ENCODE measurements around the gene TNF. TPM values are rescaled to one million over a fixed set of nuclear protein-coding genes. Genes with fewer than 3 reads are reported as not detected.

TNF gene
- total and polyA plus RNA-seq, 2 of the 13 experiments (the other 11 are each of a cell fraction or from before 2014, with no cell fraction given): not detected

GRCh38 chr6:31619805-31620585 lies 44.6 kb downstream of the TNF start (continued):
- TF ChIP-seq THAP7 (CRISPR knock-in tag; IDR thresholded peaks at IDR 0.05) (peak; percentile 65; the same call in 1 of the 2 replicates), KAT2B (IDR thresholded peaks at IDR 0.05; ENCODE audit: borderline replicate concordance, low read depth, low read length) (no peak)

- Histone ChIP-seq H3K27ac (ENCODE audit: extremely low read length, insufficient read depth, low read length) (peak within 1 kb of the TSS; percentile 98), H3K36me3 (replicated peaks in 1 of 2; ENCODE audit: control insufficient read depth in 1 of 2, insufficient read depth in 2 of 2, low read length in 2 of 2) (peaks cover 23 to 33% of the 10 kb centered on the region in 2 experiments), H3K27me3 (ENCODE audit: control insufficient read depth in 1 of 2, insufficient read depth in 2 of 2, low read length in 2 of 2) (no peaks in the 10 kb centered on the region; a peak in 1 of 5 replicates), H3K9me3 (ENCODE audit: low read length) (no peaks in the 10 kb centered on the region), H3K79me2 (ENCODE audit: insufficient read depth, low read length) (peaks cover 37% of the 10 kb centered on the region), H3K4me1 (ENCODE audit: insufficient read depth, low read length) (peaks cover 28% of the 10 kb centered on the region), H3K4me3 (replicated peaks in 1 of 3; ENCODE audit: insufficient read depth in 1 of 3, low read depth in 2 of 3, low read length in 3 of 3) (peak within 1 kb of the TSS; percentile 83 to 100 (median 99)), H3K4me2 (ENCODE audit: low read depth, low read length) (peak within 1 kb of the TSS; percentile 98), H3K9ac (ENCODE audit: insufficient read depth, low read depth, low read length) (peak within 1 kb of the TSS; percentile 97), H2AFZ (ENCODE audit: low read length) (no peak within 1 kb of the TSS), H4K20me1 (ENCODE audit: insufficient read depth, low read length) (peaks cover 11% of the 10 kb centered on the region; the same call in 1 of the 2 replicates)
- 1% methylated on average over 52 of the region's 67 CpGs for WGBS (ENCODE audit: low lambda C conversion rate)
- BruUV-seq (replicated peaks): no TSS peak
- ATAC-seq: peak; percentile 81
- ChIA-PET CTCF (ENCODE audit: low intra/inter-chr PET ratio, low total read pairs) (no interaction called here), POLR2A (interaction anchor here (0.6 to 4.8 kb wide), 15 partner anchors 9 to 186 kb away, joined by 3 to 78 read pairs (median 4); partner anchors contain the start of genes ABHD16A, APOM, BAG6 and C6orf47)
- intact Hi-C loops (cut with micrococcal nuclease; ENCODE audit: unreplicated experiment): loop anchor here (1.0 to 5.0 kb wide), 2 partner anchors 32 to 47 kb away; partner anchors contain the start of genes BAG6, CSNK2B and LY6G5B
- in situ Hi-C loops (cut with HindIII; ENCODE audit: extremely low pct_ligation_motif_present, low pct_unique_long_range_greater_than_20kb): no loop called here
- FAIRE-seq: no peak
- no peak for DNase-seq (ENCODE audit: low spot score)
- no peak; the same call in none of the 2 replicates for TF ChIP-seq HOXA5 (CRISPR knock-in tag; IDR thresholded peaks at IDR 0.05)
- no peak for TF ChIP-seq TEAD3 (CRISPR knock-in tag; optimal IDR thresholded peaks at IDR 0.05; ENCODE audit: borderline replicate concordance)
- TF ChIP-seq ZNF256 (CRISPR knock-in tag; conservative IDR thresholded peaks at IDR 0.05): no peak
- TF ChIP-seq XRCC5 (optimal IDR thresholded peaks at IDR 0.05; ENCODE audit: low read length): no peak
- 0 out of 2 replicates have a peak, but pooled peaks have one; percentile 26 for TF ChIP-seq TMF1 (CRISPR knock-in tag; IDR thresholded peaks at IDR 0.05; ENCODE audit: low read depth)
- no peak for TF ChIP-seq ZNF737 (CRISPR knock-in tag; IDR thresholded peaks at IDR 0.05; ENCODE audit: borderline replicate concordance)
- TF ChIP-seq ADNP (CRISPR knock-in tag; IDR thresholded peaks at IDR 0.05): no peak
- TF ChIP-seq ZNF282 (IDR thresholded peaks at IDR 0.05; ENCODE audit: partially characterized antibody): no peak
- no peak for TF ChIP-seq CEBPZ (IDR thresholded peaks at IDR 0.05; ENCODE audit: low read length)
- TF ChIP-seq ZNF589 (CRISPR knock-in tag; conservative IDR thresholded peaks at IDR 0.05): no peak; the same call in 1 of the 2 replicates
- no peak for TF ChIP-seq HOMEZ (CRISPR knock-in tag; IDR thresholded peaks at IDR 0.05; ENCODE audit: low read depth)
Observed at GRCh38 chr6:31620586-31621319, 45.4 kb downstream of the TNF start, which contains the start of gene PRRC2A. Gene PRRC2A (plus strand): TSS chr6:31620715. CDS start chr6:31622790, 2,075 bp downstream.
